ENCODE data around the gene ANO10. TPM values are rescaled to one million over a fixed set of nuclear protein-coding genes. Genes with fewer than 3 reads are reported as not detected.
A peak's percentile ranks its signal among the peaks of the same experiment; 100 is the strongest.

The ANO10 gene
- total RNA-seq, 1 experiment from 2014 or later = 23.7 TPM

DNA sequence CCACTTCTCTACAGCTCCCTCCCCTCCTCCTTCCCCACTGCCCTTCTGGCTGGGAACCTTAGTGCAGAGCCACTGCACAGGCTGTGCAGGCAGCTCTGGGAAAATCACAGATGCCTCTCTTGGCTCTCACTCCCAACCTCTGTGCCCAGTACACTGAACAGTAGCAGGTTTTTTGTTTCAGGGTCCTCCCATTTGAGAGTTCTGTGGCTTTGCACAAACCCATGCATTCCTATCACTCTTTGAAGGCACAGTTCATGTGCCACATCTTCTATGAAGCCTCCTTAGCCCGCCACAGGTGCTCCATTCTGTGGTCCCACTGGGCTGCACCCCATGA lies 231.6 kb downstream of the ANO10 start:
- no TSS peak for BruUV-seq (replicated peaks)
- no peaks in the 10 kb centered on the region for H3K27me3 ChIP-seq (ENCODE audit: low read length)
- no peaks in the 10 kb centered on the region for H3K79me2 ChIP-seq (ENCODE audit: low read length)
- H3K27ac ChIP-seq (ENCODE audit: low read length) = peak overlapping the region; percentile 96
- DNase-seq (no peak), ATAC-seq (peak; percentile 39)
- POLR2A ChIA-PET (ENCODE audit: unreplicated experiment) = no interaction called here
- CTCF ChIA-PET = no interaction called here
- H3K4me3 ChIP-seq (ENCODE audit: low read length) = peak overlapping the region; percentile 31; the same call in 1 of the 2 replicates
- H3K9me3 ChIP-seq (ENCODE audit: low read length) = no peaks in the 10 kb centered on the region
- peak overlapping the region; percentile 82 for H3K9ac ChIP-seq (ENCODE audit: low read length)
- H2AFZ ChIP-seq (ENCODE audit: low read length) = no peak overlapping the region
- peaks cover 5% of the 10 kb centered on the region for H3F3A ChIP-seq (ENCODE audit: low read length, unreplicated experiment)
- no peaks in the 10 kb centered on the region for H3K36me3 ChIP-seq (ENCODE audit: low read depth, low read length)
- H3K9me2 ChIP-seq (replicated peaks; ENCODE audit: low read length) = no peaks in the 10 kb centered on the region
- H3K4me2 ChIP-seq (ENCODE audit: low read length) = peak overlapping the region; percentile 70
- TF ChIP-seq EZH2phosphoT487 (IDR thresholded peaks at IDR 0.05; ENCODE audit: borderline replicate concordance, low read length) (no peak), EZH2 (IDR thresholded peaks at IDR 0.05; ENCODE audit: low read length, unreplicated experiment) (no peak)
- TF ChIP-seq, protein P1, sequence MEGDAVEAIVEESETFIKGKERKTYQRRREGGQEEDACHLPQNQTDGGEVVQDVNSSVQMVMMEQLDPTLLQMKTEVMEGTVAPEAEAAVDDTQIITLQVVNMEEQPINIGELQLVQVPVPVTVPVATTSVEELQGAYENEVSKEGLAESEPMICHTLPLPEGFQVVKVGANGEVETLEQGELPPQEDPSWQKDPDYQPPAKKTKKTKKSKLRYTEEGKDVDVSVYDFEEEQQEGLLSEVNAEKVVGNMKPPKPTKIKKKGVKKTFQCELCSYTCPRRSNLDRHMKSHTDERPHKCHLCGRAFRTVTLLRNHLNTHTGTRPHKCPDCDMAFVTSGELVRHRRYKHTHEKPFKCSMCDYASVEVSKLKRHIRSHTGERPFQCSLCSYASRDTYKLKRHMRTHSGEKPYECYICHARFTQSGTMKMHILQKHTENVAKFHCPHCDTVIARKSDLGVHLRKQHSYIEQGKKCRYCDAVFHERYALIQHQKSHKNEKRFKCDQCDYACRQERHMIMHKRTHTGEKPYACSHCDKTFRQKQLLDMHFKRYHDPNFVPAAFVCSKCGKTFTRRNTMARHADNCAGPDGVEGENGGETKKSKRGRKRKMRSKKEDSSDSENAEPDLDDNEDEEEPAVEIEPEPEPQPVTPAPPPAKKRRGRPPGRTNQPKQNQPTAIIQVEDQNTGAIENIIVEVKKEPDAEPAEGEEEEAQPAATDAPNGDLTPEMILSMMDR (conservative IDR thresholded peaks at IDR 0.05; ENCODE audit: low read depth, low read length) = no peak
- H4K20me1 ChIP-seq (ENCODE audit: low read length) = no peaks in the 10 kb centered on the region
- H3K4me1 ChIP-seq (ENCODE audit: insufficient read depth, low read length) = peaks cover 31% of the 10 kb centered on the region
- intact Hi-C loops (cut with micrococcal nuclease) = no loop called here

DNA sequence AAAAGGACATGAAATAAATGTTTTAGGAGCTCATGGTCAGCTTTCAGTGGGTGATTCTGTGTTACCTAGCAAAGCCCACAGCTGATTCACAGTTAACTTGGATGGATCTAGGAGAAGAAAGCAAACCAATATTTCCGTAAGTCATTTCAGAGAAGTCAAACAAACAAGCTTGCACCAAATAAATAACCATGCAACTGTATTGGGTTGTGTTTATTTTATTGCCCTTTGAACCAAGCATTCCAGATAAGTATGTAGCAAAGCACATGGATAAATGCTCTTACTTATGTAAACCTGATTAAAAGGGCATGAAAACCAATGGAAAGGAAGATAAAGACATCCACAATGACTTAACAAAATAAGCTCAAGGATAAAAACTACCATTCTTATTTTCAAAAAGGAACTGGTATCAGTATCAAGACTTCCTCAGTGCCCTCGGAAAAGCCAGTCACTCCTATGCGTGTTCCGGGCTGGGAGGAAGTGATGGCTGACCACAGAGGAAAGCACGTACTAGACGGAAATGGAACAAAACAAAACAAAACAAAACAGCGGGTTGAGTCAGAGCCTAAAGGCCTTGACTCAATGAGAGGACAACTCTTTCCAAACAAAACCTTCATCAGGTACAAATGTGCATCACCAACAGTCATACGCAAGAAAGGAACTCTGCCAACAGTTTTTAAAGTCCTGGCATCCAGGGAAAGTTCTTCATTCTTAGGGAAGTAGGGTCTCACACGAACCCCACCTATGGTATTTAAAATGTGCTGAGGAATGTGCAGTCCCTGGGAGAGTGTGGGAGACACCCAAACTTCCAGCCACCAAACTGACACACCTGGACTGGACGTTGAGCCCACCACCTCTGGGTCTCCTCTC lies 232.2 kb downstream of the ANO10 start:
- ATAC-seq (peak; percentile 95), DNase-seq (peak; percentile 97)
- peaks cover 5% of the 10 kb centered on the region for H3F3A ChIP-seq (ENCODE audit: low read length, unreplicated experiment)
- H3K27ac ChIP-seq (ENCODE audit: low read length) = peak overlapping the region; percentile 96
- peaks cover 28% of the 10 kb centered on the region for H3K4me1 ChIP-seq (ENCODE audit: insufficient read depth, low read length)
- intact Hi-C loops (cut with micrococcal nuclease) = loop anchor here (1.0 to 2.0 kb wide), 2 partner anchors 33 to 76 kb away; no protein-coding TSS in a partner anchor
- no peaks in the 10 kb centered on the region for H3K36me3 ChIP-seq (ENCODE audit: low read depth, low read length)
- H4K20me1 ChIP-seq (ENCODE audit: low read length) = no peaks in the 10 kb centered on the region
- no peaks in the 10 kb centered on the region for H3K79me2 ChIP-seq (ENCODE audit: low read length)
- H3K27me3 ChIP-seq (ENCODE audit: low read length) = no peaks in the 10 kb centered on the region
- peak overlapping the region; percentile 28; the same call in 1 of the 2 replicates for H2AFZ ChIP-seq (ENCODE audit: low read length)
- BruUV-seq (replicated peaks) = TSS peak; percentile 71
- no peaks in the 10 kb centered on the region for H3K9me3 ChIP-seq (ENCODE audit: low read length)
- CTCF ChIA-PET = interaction anchor here (0.8 kb wide), 1 partner anchor 34 kb away, joined by 12 read pairs; no protein-coding TSS in a partner anchor
- H3K9me2 ChIP-seq (replicated peaks; ENCODE audit: low read length) = no peaks in the 10 kb centered on the region
- TF ChIP-seq EZH2phosphoT487 (IDR thresholded peaks at IDR 0.05; ENCODE audit: borderline replicate concordance, low read length) = no peak
- no peak for TF ChIP-seq EZH2 (IDR thresholded peaks at IDR 0.05; ENCODE audit: low read length, unreplicated experiment)
- TF ChIP-seq, protein P1 (conservative IDR thresholded peaks at IDR 0.05; ENCODE audit: low read depth, low read length) = no peak
- POLR2A ChIA-PET (ENCODE audit: unreplicated experiment) = no interaction called here
- H3K4me3 ChIP-seq (ENCODE audit: low read length) = peak overlapping the region; percentile 31; the same call in 1 of the 2 replicates
- H3K9ac ChIP-seq (ENCODE audit: low read length) = peak overlapping the region; percentile 82
- peak overlapping the region; percentile 70 for H3K4me2 ChIP-seq (ENCODE audit: low read length)

DNA sequence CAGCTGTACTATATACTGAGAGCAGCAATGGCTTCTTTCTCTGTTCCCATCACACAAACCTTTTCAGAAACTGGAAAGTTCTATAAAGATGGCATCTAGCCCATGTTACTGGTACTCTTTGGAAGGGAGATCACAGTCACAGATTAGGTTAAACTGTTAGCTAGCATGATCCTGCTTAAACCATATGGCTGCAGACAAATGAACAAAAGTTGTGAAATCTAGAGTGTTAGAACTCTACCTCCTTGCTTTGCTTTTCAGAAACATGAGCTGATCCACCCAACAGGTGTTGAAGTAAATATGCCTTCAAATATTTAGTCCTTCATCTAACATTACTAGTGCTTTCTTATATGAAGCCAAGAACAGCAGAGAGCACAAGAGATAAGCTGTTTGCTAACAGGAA lies 232.9 kb downstream of the ANO10 start:
- Histone ChIP-seq H3K4me3 (ENCODE audit: low read length) (no peak overlapping the region; the same call in 1 of the 2 replicates), H3K4me1 (ENCODE audit: insufficient read depth, low read length) (peaks cover 22% of the 10 kb centered on the region), H2AFZ (ENCODE audit: low read length) (no peak overlapping the region), H3K27ac (ENCODE audit: low read length) (peak overlapping the region; percentile 96), H3K9me2 (replicated peaks; ENCODE audit: low read length) (no peaks in the 10 kb centered on the region), H4K20me1 (ENCODE audit: low read length) (no peaks in the 10 kb centered on the region), H3K36me3 (ENCODE audit: low read depth, low read length) (no peaks in the 10 kb centered on the region), H3F3A (ENCODE audit: low read length, unreplicated experiment) (peaks cover 5% of the 10 kb centered on the region), H3K9me3 (ENCODE audit: low read length) (no peaks in the 10 kb centered on the region), H3K27me3 (ENCODE audit: low read length) (no peaks in the 10 kb centered on the region), H3K9ac (ENCODE audit: low read length) (peak overlapping the region; percentile 75), H3K79me2 (ENCODE audit: low read length) (no peaks in the 10 kb centered on the region), H3K4me2 (ENCODE audit: low read length) (peak overlapping the region; percentile 70)
- TF ChIP-seq, protein P1 (conservative IDR thresholded peaks at IDR 0.05; ENCODE audit: low read depth, low read length) = no peak
- intact Hi-C loops (cut with micrococcal nuclease) = loop anchor here (1.0 to 2.0 kb wide), 2 partner anchors 34 to 76 kb away; no protein-coding TSS in a partner anchor
- ChIA-PET POLR2A (ENCODE audit: unreplicated experiment) (no interaction called here), CTCF (interaction anchor here (0.9 kb wide), 1 partner anchor 114 kb away, joined by 3 read pairs; no protein-coding TSS in a partner anchor)
- ATAC-seq (no peak), DNase-seq (no peak)
- BruUV-seq (replicated peaks) = no TSS peak
